Tibial artery (tissue), 4 donors: ENCODE data around the gene SYT1.
A peak's percentile ranks its signal among the peaks of the same experiment; 100 is the strongest.

Source experiments
- DNase-seq, 2 donors: peaks; one replicate each; pipeline ENCODE4 v3.0.0-alpha.2; 2019
- H3K27ac ChIP-seq, 2 donors: fragments of 200-600 bp; sonication (generic) in 1 of 2; 1 replicate in 1 of 2; 2 replicates in 1 of 2; pipeline ENCODE4 v1.5.1; 2018 to 2019; ENCODE audit warnings: mild to moderate bottlenecking in 1 of 2
- H3K27me3 ChIP-seq, 2 donors: fragments of 200-600 bp; sonication (generic) in 1 of 2; one replicate each; pipeline versions ENCODE4 v1.5.1 to v1.6.0; 2016 to 2019
- H3K36me3 ChIP-seq, 3 donors: fragments of 200-600 bp; sonication (generic) in 2 of 3; one replicate each; pipeline ENCODE4 v1.5.1; 2016 to 2019; ENCODE audit warnings: mild to moderate bottlenecking in 2 of 3
- H3K4me1 ChIP-seq, 4 donors: fragments of 200-600 bp; sonication (generic) in 2 of 4; 1 replicate in 3 of 4; 2 replicates in 1 of 4; pipeline ENCODE4 v1.5.1; 2016 to 2019
- H3K4me3 ChIP-seq, 2 donors: fragments of 200-600 bp; sonication (generic) in 1 of 2; 1 replicate in 1 of 2; 2 replicates in 1 of 2; pipeline ENCODE4 v1.5.1; 2018 to 2019; ENCODE audit warnings: mild to moderate bottlenecking in 2 of 2
- H3K9me3 ChIP-seq, 3 donors: fragments of 200-600 bp; sonication (generic) in 1 of 3; one replicate each; pipeline ENCODE4 v1.5.1; 2016 to 2019
- CTCF ChIP-seq, 2 experiments: fragments of 200-600 bp in 1 of 2; fragments of 450-650 bp in 1 of 2; IDR thresholded peaks; one replicate each; pipeline ENCODE4 v1.5.1; 2017 to 2019; ENCODE audit warnings: antibody characterized with exemption in 2 of 2, mild to moderate bottlenecking in 1 of 2, moderate library complexity in 1 of 2
- intact Hi-C: fragments of 100-400 bp; cut with DNase I; formaldehyde crosslinking; loops from one replicate; pipeline ENCODE4 v1.15.0; 2023; ENCODE audit warnings: low total_unique reads

The SYT1 gene

GRCh38 chr12:79452906-79453305 lies 588.3 kb downstream of the SYT1 start:
- Histone ChIP-seq H3K4me3 (no peak overlapping the region), H3K27me3 (no peaks in the 10 kb centered on the region), H3K9me3 (no peaks in the 10 kb centered on the region), H3K4me1 (peaks cover 0 to 46% (median 10%) of the 10 kb centered on the region in 4 donors), H3K36me3 (no peaks in the 10 kb centered on the region), H3K27ac (peak overlapping the region; percentile 46 to 52)
- DNase-seq: no peak
- intact Hi-C loops: no loop called here
- TF ChIP-seq CTCF (IDR thresholded peaks at IDR 0.05): no peak

- Histone ChIP-seq H3K36me3 (no peaks in the 10 kb centered on the region), H3K4me1 (peaks cover 0 to 46% (median 10%) of the 10 kb centered on the region in 4 donors), H3K27ac (no peak overlapping the region), H3K4me3 (no peak overlapping the region), H3K27me3 (no peaks in the 10 kb centered on the region), H3K9me3 (no peaks in the 10 kb centered on the region)
- no peak for DNase-seq
- intact Hi-C loops: no loop called here
- no peak for TF ChIP-seq CTCF (IDR thresholded peaks at IDR 0.05)
Measured at GRCh38 chr12:79453820-79454219, 589.2 kb downstream of the SYT1 start.

- Histone ChIP-seq H3K27me3 (no peaks in the 10 kb centered on the region), H3K9me3 (no peaks in the 10 kb centered on the region), H3K4me3 (no peak overlapping the region), H3K36me3 (no peaks in the 10 kb centered on the region), H3K4me1 (peaks cover 0 to 46% (median 10%) of the 10 kb centered on the region in 4 donors), H3K27ac (no peak overlapping the region)
- DNase-seq: no peak
- intact Hi-C loops: no loop called here
- TF ChIP-seq CTCF (IDR thresholded peaks at IDR 0.05): no peak
Measured at GRCh38 chr12:79454338-79454843, 589.8 kb downstream of the SYT1 start.

GRCh38 chr12:79455286-79455685 lies 590.7 kb downstream of the SYT1 start:
- no peak for DNase-seq
- intact Hi-C loops: no loop called here
- Histone ChIP-seq H3K36me3 (no peaks in the 10 kb centered on the region), H3K27me3 (no peaks in the 10 kb centered on the region), H3K4me1 (peaks cover 0 to 46% (median 10%) of the 10 kb centered on the region in 4 donors), H3K4me3 (no peak overlapping the region), H3K9me3 (no peaks in the 10 kb centered on the region), H3K27ac (no peak overlapping the region)
- TF ChIP-seq CTCF (IDR thresholded peaks at IDR 0.05): no peak

- Histone ChIP-seq H3K9me3 (no peaks in the 10 kb centered on the region), H3K27ac (no peak overlapping the region), H3K27me3 (no peaks in the 10 kb centered on the region), H3K36me3 (no peaks in the 10 kb centered on the region), H3K4me3 (no peak overlapping the region), H3K4me1 (no peaks in the 10 kb centered on the region)
- TF ChIP-seq CTCF (IDR thresholded peaks at IDR 0.05): no peak
- DNase-seq: no peak
- intact Hi-C loops: no loop called here
Measured at GRCh38 chr12:79482323-79482722, 617.7 kb downstream of the SYT1 start.

- intact Hi-C loops: no loop called here
- DNase-seq: no peak
- no peak overlapping the region for H3K27ac ChIP-seq
- H3K4me1 ChIP-seq: no peaks in the 10 kb centered on the region
- H3K4me3 ChIP-seq: no peak overlapping the region
- no peaks in the 10 kb centered on the region for H3K9me3 ChIP-seq
- H3K27me3 ChIP-seq: no peaks in the 10 kb centered on the region
- no peak for TF ChIP-seq CTCF (IDR thresholded peaks at IDR 0.05)
- H3K36me3 ChIP-seq: no peaks in the 10 kb centered on the region
Measured at GRCh38 chr12:79482921-79483320, 618.3 kb downstream of the SYT1 start.
